Astrocyte of the spinal cord (primary cell): Measurements from ENCODE around the gene PTCHD1.

Experiments
- DNase-seq: peaks from one replicate; pipeline ENCODE4 v3.0.0; 2011; ENCODE audit warnings: low read depth, low spot score
- H3K4me3 ChIP-seq: 2 replicates; pipeline ENCODE4 v1.5.1; 2011; ENCODE audit warnings: low read depth, mild to moderate bottlenecking, low read length, moderate library complexity
- CTCF ChIP-seq: IDR thresholded peaks from 2 replicates; pipeline ENCODE4 v1.5.1; 2012; ENCODE audit warnings: low read depth, mild to moderate bottlenecking, low read length, inconsistent platforms
- in situ Hi-C: cut with HindIII; loops from 2 replicates; pipeline ENCODE4 v1.10.0; 2017; ENCODE audit warnings: low sequenced_read_pairs

PTCHD1 gene

GRCh38 chrX:23434356-23434884 lies 99.8 kb downstream of the PTCHD1 start:
- TF ChIP-seq CTCF, result no peak
- in situ Hi-C loops, result no loop called here
- H3K4me3 ChIP-seq, result no peak overlapping the region
- DNase-seq, result peak; percentile 89

- peak; percentile 4 for DNase-seq
- in situ Hi-C loops, result no loop called here
- TF ChIP-seq CTCF, result no peak
- H3K4me3 ChIP-seq, result no peak overlapping the region
Observed at GRCh38 chrX:23435108-23435507, 100.5 kb downstream of the PTCHD1 start.

- no peak for TF ChIP-seq CTCF
- DNase-seq, result no peak
- no peak overlapping the region for H3K4me3 ChIP-seq
- in situ Hi-C loops, result no loop called here
Observed at GRCh38 chrX:23435575-23435974, 100.9 kb downstream of the PTCHD1 start.

GRCh38 chrX:23436875-23437274 lies 102.2 kb downstream of the PTCHD1 start:
- in situ Hi-C loops, result no loop called here
- no peak overlapping the region for H3K4me3 ChIP-seq
- TF ChIP-seq CTCF, result no peak
- no peak for DNase-seq

- in situ Hi-C loops, result no loop called here
- no peak overlapping the region for H3K4me3 ChIP-seq
- no peak for TF ChIP-seq CTCF
- DNase-seq, result no peak
Observed at GRCh38 chrX:23451266-23451665, 116.6 kb downstream of the PTCHD1 start.
